ENCODE results near the gene SEPHS2. TPM values are rescaled to one million over a fixed set of nuclear protein-coding genes. Genes with fewer than 3 reads are reported as not detected.
"Not testable (repeated sequence)": the region's sequence is repeated elsewhere in the genome, so short reads cannot be mapped to it uniquely, and the experiment has no call there.

The SEPHS2 gene
- total RNA-seq, 1 donor from 2014 or later: 42.5 TPM

GRCh38 chr16:30397056-30397455 lies 48.6 kb downstream of the SEPHS2 start:
- no peak overlapping the region for H3K27ac Mint-ChIP-seq (ENCODE audit: unreplicated experiment)
- H3K4me3 Mint-ChIP-seq (ENCODE audit: unreplicated experiment): peak overlapping the region; percentile 82
- H3K27me3 Mint-ChIP-seq (ENCODE audit: unreplicated experiment): no peaks in the 10 kb centered on the region
- no peaks in the 10 kb centered on the region for H3K36me3 Mint-ChIP-seq (ENCODE audit: unreplicated experiment)
- no peak for DNase-seq (ENCODE audit: extremely low spot score, unreplicated experiment)
- no peaks in the 10 kb centered on the region for H3K9me3 Mint-ChIP-seq (ENCODE audit: unreplicated experiment)
- peaks cover 38% of the 10 kb centered on the region for H3K4me1 Mint-ChIP-seq (ENCODE audit: unreplicated experiment)
- TF ChIP-seq CTCF (IDR thresholded peaks at IDR 0.05): no peak

GRCh38 chr16:30396627-30397026 lies 49.0 kb downstream of the SEPHS2 start:
- peak overlapping the region; percentile 76 for H3K27ac Mint-ChIP-seq (ENCODE audit: unreplicated experiment)

GRCh38 chr16:30395992-30396585 lies 49.6 kb downstream of the SEPHS2 start:
- Mint-ChIP-seq H3K9me3 (ENCODE audit: unreplicated experiment) (no peaks in the 10 kb centered on the region), H3K27ac (ENCODE audit: unreplicated experiment) (peak overlapping the region; percentile 76), H3K4me1 (ENCODE audit: unreplicated experiment) (peaks cover 32% of the 10 kb centered on the region)

More at GRCh38 chr16:30396627-30397026, 49.0 kb downstream of the SEPHS2 start:
- Mint-ChIP-seq H3K4me1 (ENCODE audit: unreplicated experiment) (peaks cover 36% of the 10 kb centered on the region), H3K4me3 (ENCODE audit: unreplicated experiment) (peak overlapping the region; percentile 82)
- not testable (repeated sequence) for H3K36me3 Mint-ChIP-seq (ENCODE audit: unreplicated experiment); DNase-seq (ENCODE audit: extremely low spot score, unreplicated experiment); H3K27me3 Mint-ChIP-seq (ENCODE audit: unreplicated experiment); H3K9me3 Mint-ChIP-seq (ENCODE audit: unreplicated experiment)

GRCh38 chr16:30395155-30395991 lies 50.3 kb downstream of the SEPHS2 start, which contains the start of gene ZNF48:
TSS of gene ZNF48 (plus strand) at chr16:30395420. CDS start at chr16:30395795, 375 bp downstream.
- peaks cover 28% of the 10 kb centered on the region for H3K4me1 Mint-ChIP-seq (ENCODE audit: unreplicated experiment)
- DNase-seq (ENCODE audit: extremely low spot score, unreplicated experiment): peak; percentile 94
- peak; percentile 31 for TF ChIP-seq CTCF (IDR thresholded peaks at IDR 0.05)
- H3K4me3 Mint-ChIP-seq (ENCODE audit: unreplicated experiment): peak within 1 kb of the TSS; percentile 97
- H3K9me3 Mint-ChIP-seq (ENCODE audit: unreplicated experiment): no peaks in the 10 kb centered on the region
- H3K27ac Mint-ChIP-seq (ENCODE audit: unreplicated experiment): peak within 1 kb of the TSS; percentile 98
- no peaks in the 10 kb centered on the region for H3K27me3 Mint-ChIP-seq (ENCODE audit: unreplicated experiment)
- H3K36me3 Mint-ChIP-seq (ENCODE audit: unreplicated experiment): no peaks in the 10 kb centered on the region

More at GRCh38 chr16:30395992-30396585, 49.6 kb downstream of the SEPHS2 start:
- no peak for DNase-seq (ENCODE audit: extremely low spot score, unreplicated experiment)
- Mint-ChIP-seq H3K36me3 (ENCODE audit: unreplicated experiment) (no peaks in the 10 kb centered on the region), H3K4me3 (ENCODE audit: unreplicated experiment) (peak overlapping the region; percentile 82), H3K27me3 (ENCODE audit: unreplicated experiment) (no peaks in the 10 kb centered on the region)
- no peak for TF ChIP-seq CTCF (IDR thresholded peaks at IDR 0.05)

GRCh38 chr16:30394592-30395154 lies 51.0 kb downstream of the SEPHS2 start:
- H3K27me3 Mint-ChIP-seq (ENCODE audit: unreplicated experiment): no peaks in the 10 kb centered on the region
- peak overlapping the region; percentile 97 for H3K4me3 Mint-ChIP-seq (ENCODE audit: unreplicated experiment)
- H3K36me3 Mint-ChIP-seq (ENCODE audit: unreplicated experiment): no peaks in the 10 kb centered on the region
- no peaks in the 10 kb centered on the region for H3K9me3 Mint-ChIP-seq (ENCODE audit: unreplicated experiment)
- no peak for TF ChIP-seq CTCF (IDR thresholded peaks at IDR 0.05)
- H3K27ac Mint-ChIP-seq (ENCODE audit: unreplicated experiment): peak overlapping the region; percentile 98
- peaks cover 23% of the 10 kb centered on the region for H3K4me1 Mint-ChIP-seq (ENCODE audit: unreplicated experiment)
- peak; percentile 87 for DNase-seq (ENCODE audit: extremely low spot score, unreplicated experiment)

Other genes with a start within 250 kb of the SEPHS2 start
- gene SULT1A3, start 246.6 kb downstream of the SEPHS2 start, total RNA-seq: 14.9 and 16.3 TPM in 2 replicates
- 10.0 and 22.9 TPM in 2 replicates for gene NPIPB13, start 197.4 kb downstream of the SEPHS2 start, total RNA-seq
- gene CD2BP2, start 90.6 kb downstream of the SEPHS2 start, total RNA-seq: 65.1 and 67.4 TPM in 2 replicates
- gene TBC1D10B, start 75.4 kb downstream of the SEPHS2 start, total RNA-seq: 47.0 and 49.0 TPM in 2 replicates
- gene MYL11, start 71.1 kb downstream of the SEPHS2 start, total RNA-seq: not detected in 2 replicates
- 1.5 and 2.0 TPM in 2 replicates for gene SEPTIN1, start 63.3 kb downstream of the SEPHS2 start, total RNA-seq
- gene ZNF48, start 50.5 kb downstream of the SEPHS2 start, total RNA-seq: 12.7 and 13.2 TPM in 2 replicates
- gene ZNF771, start 38.3 kb downstream of the SEPHS2 start, total RNA-seq: 12.6 and 12.7 TPM in 2 replicates
- gene DCTPP1, start 15.8 kb downstream of the SEPHS2 start, total RNA-seq: 26.8 and 30.3 TPM in 2 replicates
- not detected in 2 replicates for gene ITGAL, start 26.9 kb upstream of the SEPHS2 start, total RNA-seq
- gene ZNF768, start 80.7 kb upstream of the SEPHS2 start, total RNA-seq: 36.4 and 37.1 TPM in 2 replicates
- 4.3 and 4.8 TPM in 2 replicates for gene ZNF747, start 89.0 kb upstream of the SEPHS2 start, total RNA-seq
- gene ZNF764, start 112.5 kb upstream of the SEPHS2 start, total RNA-seq: 10.1 and 12.1 TPM in 2 replicates
- 10.9 and 11.3 TPM in 2 replicates for gene ZNF688, start 125.8 kb upstream of the SEPHS2 start, total RNA-seq
- 14.8 and 19.8 TPM in 2 replicates for gene ZNF785, start 139.8 kb upstream of the SEPHS2 start, total RNA-seq
- 8.8 and 9.1 TPM in 2 replicates for gene ZNF689, start 164.5 kb upstream of the SEPHS2 start, total RNA-seq
- gene PRR14, start 205.1 kb upstream of the SEPHS2 start, total RNA-seq: 44.7 and 52.0 TPM in 2 replicates
- gene FBRS, start 212.6 kb upstream of the SEPHS2 start, total RNA-seq: 66.5 and 67.4 TPM in 2 replicates

All from osteocyte (in vitro differentiated cells).